K562 (cell line): ENCODE measurements around the gene SIRPA. TPM values are rescaled to one million over a fixed set of nuclear protein-coding genes. Genes with fewer than 3 reads are reported as not detected.

Experiments used
- ATAC-seq: fragments of 200-7000 bp; cut with Tn5 transposase; 3 replicates; pipeline ENCODE4 v1.9.1; 2020; ENCODE audit warnings: moderate library complexity
- BruUV-seq: library from RNA; stranded (reverse); fragments of 400-500 nt; replicated peaks from 2 replicates; lab custom pipeline; 2021; lab: Mats Ljungman, UMichigan
- CTCF ChIA-PET: fragments of 300-600 bp; formaldehyde crosslinking; extraction: SDS; loops from one replicate; lab custom pipeline; 2021; ENCODE audit warnings: low intra/inter-chr PET ratio; lab: Yijun Ruan, JAX
- POLR2A ChIA-PET: fragments of 300-600, 350-650 bp; sonication (Branson Sonifier 250); formaldehyde crosslinking; extraction: SDS; loops from one replicate; lab custom pipeline; 2021; ENCODE audit warnings: antibody characterized with exemption, inconsistent platforms; lab: Yijun Ruan, JAX
- DNase-seq, 4 experiments: peaks; one replicate each; pipeline versions ENCODE4 v3.0.0 to v3.0.0-alpha.2; 2011 to 2018; ENCODE audit warnings: low spot score in 3 of 4, mixed read lengths in 3 of 4; ENCODE audit errors: extremely low read depth in 1 of 4
- FAIRE-seq: peaks from 2 replicates; lab custom pipeline; 2011; peaks lifted over from hg19 to GRCh38; lab: Jason Lieb, UNC
- H2AFZ ChIP-seq: 2 replicates; pipeline ENCODE4 v1.6.0; 2011; ENCODE audit warnings: low read depth, low read length, control low read depth, inconsistent platforms
- H3K27ac ChIP-seq: fragments of 200-600 bp; 3 replicates; pipeline ENCODE4 v1.8.0; 2011; ENCODE audit warnings: low read depth, mild to moderate bottlenecking, control low read depth, inconsistent platforms, low read length, moderate library complexity, mixed read lengths; ENCODE audit errors: extremely low read depth
- H3K27me3 ChIP-seq, 2 experiments: fragments of 300-600 bp in 1 of 2; 2 replicates in 1 of 2; 3 replicates in 1 of 2; pipeline versions ENCODE4 v1.6.0 to v1.8.0; 2011; ENCODE audit warnings: inconsistent platforms in 2 of 2, low read length in 2 of 2, mild to moderate bottlenecking in 1 of 2, mixed read lengths in 1 of 2, moderate library complexity in 1 of 2; ENCODE audit not compliant: control insufficient read depth in 2 of 2, insufficient read depth in 2 of 2
- H3K36me3 ChIP-seq: fragments of 300-600 bp; 3 replicates; pipeline ENCODE4 v1.8.0; 2011; ENCODE audit warnings: mild to moderate bottlenecking, low read length, inconsistent platforms; ENCODE audit not compliant: control insufficient read depth, insufficient read depth
- H3K4me1 ChIP-seq, 2 experiments: fragments of 200-600 bp in 1 of 2; replicated peaks in 1 of 2; 2 replicates in 1 of 2; 3 replicates in 1 of 2; pipeline versions ENCODE4 v1.5.1 to v1.8.0; 2011; ENCODE audit warnings: inconsistent platforms in 2 of 2, low read length in 2 of 2, mild to moderate bottlenecking in 1 of 2, mixed read lengths in 1 of 2, moderate library complexity in 1 of 2; ENCODE audit not compliant: control insufficient read depth in 2 of 2, insufficient read depth in 2 of 2
- H3K4me2 ChIP-seq: 2 replicates; pipeline ENCODE4 v1.6.1; 2011; ENCODE audit warnings: low read length, control low read depth, inconsistent platforms, mixed read lengths; ENCODE audit not compliant: insufficient read depth
- H3K4me3 ChIP-seq: fragments of 200-600 bp; sonication (generic), shearing (Covaris generic); 2 replicates; pipeline ENCODE4 v1.5.1; 2016; ENCODE audit warnings: control low read depth, inconsistent platforms
- H3K79me2 ChIP-seq: fragments of 200-600 bp; 3 replicates; pipeline ENCODE4 v1.8.0; 2011; ENCODE audit warnings: low read length, inconsistent platforms; ENCODE audit not compliant: control insufficient read depth, insufficient read depth
- H3K9ac ChIP-seq, 2 experiments: 2 replicates each; pipeline versions ENCODE4 v1.6.0 to v1.6.1; 2011; ENCODE audit warnings: low read depth in 2 of 2, low read length in 2 of 2, control low read depth in 1 of 2, inconsistent platforms in 1 of 2, mild to moderate bottlenecking in 1 of 2, mixed read lengths in 1 of 2; ENCODE audit not compliant: insufficient read depth in 1 of 2
- H3K9me1 ChIP-seq: one replicate; pipeline ENCODE4 v1.6.0; 2011; ENCODE audit warnings: inconsistent platforms, mild to moderate bottlenecking, low read length, moderate library complexity; ENCODE audit not compliant: control insufficient read depth, insufficient read depth
- H3K9me3 ChIP-seq: replicated peaks from 2 replicates; pipeline ENCODE4 v1.5.1; 2011; ENCODE audit warnings: low read depth, low read length, inconsistent platforms; ENCODE audit not compliant: control insufficient read depth, insufficient read depth
- H4K20me1 ChIP-seq: replicated peaks from 2 replicates; pipeline ENCODE4 v1.6.1; 2011; ENCODE audit warnings: low read length, inconsistent platforms, mixed read lengths; ENCODE audit not compliant: control insufficient read depth, insufficient read depth
- BCL6 ChIP-seq: fragments of 250-450 bp; sonication (Bioruptor Pico); IDR thresholded peaks from 2 replicates; pipeline ENCODE4 v1.4.0; 2020
- CXXC5 ChIP-seq: fragments of 250-450 bp; sonication (Bioruptor Pico); IDR thresholded peaks from 2 replicates; pipeline ENCODE4 v1.8.0; 2022; ENCODE audit warnings: inconsistent platforms, mild to moderate bottlenecking, moderate library complexity
- GTF2E2 ChIP-seq: fragments of 200-800 bp; sonication (Bioruptor generic); IDR thresholded peaks from 2 replicates; pipeline ENCODE4 v1.6.1; 2016; ENCODE audit warnings: missing genetic modification characterization, missing compliant biosample characterization
- JUND ChIP-seq, 2 experiments: IDR thresholded peaks; 2 replicates in 1 of 2; 3 replicates in 1 of 2; pipeline ENCODE4 v1.6.1; 2011; ENCODE audit warnings: borderline replicate concordance in 2 of 2, low read depth in 2 of 2, low read length in 2 of 2, improper control_type of control experiment in 1 of 2, missing biosample characterization in 1 of 2, missing genetic modification characterization in 1 of 2, missing genetic modification reagents in 1 of 2
- NFIC ChIP-seq: fragments of 450-650 bp; IDR thresholded peaks from 2 replicates; pipeline ENCODE4 v1.6.1; 2017; ENCODE audit warnings: mild to moderate bottlenecking, inconsistent platforms
- ZNF347 ChIP-seq: fragments of 450-650 bp; formaldehyde crosslinking; IDR thresholded peaks from 2 replicates; pipeline ENCODE4 v1.4.0; 2020; ENCODE audit warnings: low read depth, mild to moderate bottlenecking, moderate library complexity
- ZNF584 ChIP-seq: fragments of 200-800 bp; sonication (Bioruptor generic); IDR thresholded peaks from 2 replicates; pipeline ENCODE4 v1.6.1; 2016; ENCODE audit warnings: low read depth, mild to moderate bottlenecking, missing genetic modification characterization, missing compliant biosample characterization
- WGBS: fragments of 100-300 bp; shearing (Covaris generic); methylation state at CpG from one replicate; pipeline ENCODE4 v1.1.6; 2016; ENCODE audit warnings: low coverage, mixed read lengths; ENCODE audit not compliant: insufficient coverage; ENCODE audit errors: missing lambda C conversion rate; 5-methylcytosine and 5-hydroxymethylcytosine counted together
- in situ Hi-C: fragments of 300-500 bp; cut with MboI; formaldehyde crosslinking; loops from 4 replicates; pipeline ENCODE4 v1.15.0; 2018; ENCODE audit warnings: inconsistent platforms, mixed read lengths
- intact Hi-C: fragments of 100-400 bp; cut with micrococcal nuclease; formaldehyde crosslinking; loops from 2 replicates; pipeline ENCODE4 v1.14.2; 2022
- polyA plus RNA-seq, 8 experiments: library from polyadenylated mRNA; depleted of rRNA in 4 of 8; stranded (reverse) in 5 of 8; unstranded in 3 of 8; fragments of >200 nt; fragmentation: Nextera tagmentation in 2 of 8; fragmentation: Illumina TruSeq in 1 of 8; extraction: Ambion mirVana in 2 of 8; extraction: Trizol in 1 of 8; gene quantifications; 2 replicates each; pipeline versions ENCODE4 v1.2.1 to v1.2.3, GENCODE V29; 2011 to 2014; ENCODE audit warnings: inconsistent platforms in 1 of 8, missing spikeins in 1 of 8
- total RNA-seq, 7 experiments: library from RNA; depleted of rRNA in 6 of 7; stranded (reverse); fragments of >200 nt in 6 of 7; fragmentation: Illumina TruSeq in 2 of 7; extraction: Trizol in 2 of 7; gene quantifications; 2 replicates each; pipeline versions ENCODE4 v1.2.1 to v1.2.3, GENCODE V29; 2011 to 2021; ENCODE audit warnings: low replicate concordance in 1 of 7
- TF ChIP-seq, protein P1 (sequence below), 2 experiments: fragments of 450-650 bp in 1 of 2; IDR thresholded peaks; 2 replicates each; pipeline ENCODE4 v1.6.1; 2011 to 2017; ENCODE audit warnings: low read depth in 2 of 2, antibody characterized with exemption in 1 of 2, borderline replicate concordance in 1 of 2, low read length in 1 of 2, mild to moderate bottlenecking in 1 of 2, mixed read lengths in 1 of 2; ENCODE audit not compliant: control insufficient read depth in 1 of 2
- TF ChIP-seq, protein P2 (sequence below): sonication (generic); formaldehyde crosslinking; IDR thresholded peaks from 2 replicates; pipeline ENCODE4 v1.8.0; 2022; ENCODE audit warnings: mild to moderate bottlenecking, missing genetic modification reagents, borderline replicate concordance
- TF ChIP-seq, protein P3 (sequence below): sonication (generic); formaldehyde crosslinking; IDR thresholded peaks from 2 replicates; pipeline ENCODE4 v1.9.0; 2022; ENCODE audit warnings: mild to moderate bottlenecking, missing genetic modification reagents
- TF ChIP-seq, protein P4 (sequence below): fragments of 450-650 bp; formaldehyde crosslinking; IDR thresholded peaks from 2 replicates; pipeline ENCODE4 v1.4.0; 2022; ENCODE audit warnings: mild to moderate bottlenecking, moderate library complexity
- TF ChIP-seq, protein P5 (sequence below): sonication (generic); formaldehyde crosslinking; IDR thresholded peaks from 2 replicates; pipeline ENCODE4 v1.8.0; 2022; ENCODE audit warnings: mild to moderate bottlenecking, low read depth, missing genetic modification reagents

The SIRPA gene
- total and polyA plus RNA-seq, 9 of the 15 experiments (the other 6 are each of a cell fraction or from before 2014, with no cell fraction given), result 0.01 to 0.40 (median 0.11) TPM; not detected in 2

DNA sequence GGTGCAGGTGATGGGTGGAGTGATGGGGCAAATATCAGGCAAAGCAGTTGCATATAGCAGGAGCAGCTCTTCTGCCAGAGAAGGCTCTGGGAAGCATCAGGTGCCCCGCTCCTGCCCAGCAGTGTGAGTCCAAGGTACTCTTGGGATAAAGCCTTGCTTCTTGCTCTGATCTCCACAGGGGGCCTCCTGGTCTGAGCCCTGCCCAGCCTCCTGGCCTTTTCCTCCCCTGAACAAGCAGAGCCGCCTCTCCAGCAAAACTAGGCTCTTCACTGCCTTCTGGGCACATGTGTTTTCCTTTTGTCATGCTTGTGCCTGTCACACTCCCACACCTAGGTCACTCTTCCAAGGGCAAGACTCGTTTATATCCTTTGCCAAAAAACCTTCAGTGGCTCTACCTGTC lies 34.3 kb downstream of the SIRPA start (continued):
- TF ChIP-seq BCL6 (CRISPR knock-in tag) (no peak), ZNF584 (CRISPR knock-in tag) (no peak), GTF2E2 (no peak), JUND (IDR thresholded peaks at IDR 0.05; ENCODE audit: borderline replicate concordance, low read depth, low read length) (no peak), JUND (tag; IDR thresholded peaks at IDR 0.05; ENCODE audit: borderline replicate concordance, low read depth, low read length) (no peak)
- TF ChIP-seq, protein P1, sequence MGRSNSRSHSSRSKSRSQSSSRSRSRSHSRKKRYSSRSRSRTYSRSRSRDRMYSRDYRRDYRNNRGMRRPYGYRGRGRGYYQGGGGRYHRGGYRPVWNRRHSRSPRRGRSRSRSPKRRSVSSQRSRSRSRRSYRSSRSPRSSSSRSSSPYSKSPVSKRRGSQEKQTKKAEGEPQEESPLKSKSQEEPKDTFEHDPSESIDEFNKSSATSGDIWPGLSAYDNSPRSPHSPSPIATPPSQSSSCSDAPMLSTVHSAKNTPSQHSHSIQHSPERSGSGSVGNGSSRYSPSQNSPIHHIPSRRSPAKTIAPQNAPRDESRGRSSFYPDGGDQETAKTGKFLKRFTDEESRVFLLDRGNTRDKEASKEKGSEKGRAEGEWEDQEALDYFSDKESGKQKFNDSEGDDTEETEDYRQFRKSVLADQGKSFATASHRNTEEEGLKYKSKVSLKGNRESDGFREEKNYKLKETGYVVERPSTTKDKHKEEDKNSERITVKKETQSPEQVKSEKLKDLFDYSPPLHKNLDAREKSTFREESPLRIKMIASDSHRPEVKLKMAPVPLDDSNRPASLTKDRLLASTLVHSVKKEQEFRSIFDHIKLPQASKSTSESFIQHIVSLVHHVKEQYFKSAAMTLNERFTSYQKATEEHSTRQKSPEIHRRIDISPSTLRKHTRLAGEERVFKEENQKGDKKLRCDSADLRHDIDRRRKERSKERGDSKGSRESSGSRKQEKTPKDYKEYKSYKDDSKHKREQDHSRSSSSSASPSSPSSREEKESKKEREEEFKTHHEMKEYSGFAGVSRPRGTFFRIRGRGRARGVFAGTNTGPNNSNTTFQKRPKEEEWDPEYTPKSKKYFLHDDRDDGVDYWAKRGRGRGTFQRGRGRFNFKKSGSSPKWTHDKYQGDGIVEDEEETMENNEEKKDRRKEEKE (IDR thresholded peaks at IDR 0.05; ENCODE audit: borderline replicate concordance in 1 of 2, control insufficient read depth in 1 of 2, low read depth in 2 of 2, low read length in 1 of 2), result no peak

DNA sequence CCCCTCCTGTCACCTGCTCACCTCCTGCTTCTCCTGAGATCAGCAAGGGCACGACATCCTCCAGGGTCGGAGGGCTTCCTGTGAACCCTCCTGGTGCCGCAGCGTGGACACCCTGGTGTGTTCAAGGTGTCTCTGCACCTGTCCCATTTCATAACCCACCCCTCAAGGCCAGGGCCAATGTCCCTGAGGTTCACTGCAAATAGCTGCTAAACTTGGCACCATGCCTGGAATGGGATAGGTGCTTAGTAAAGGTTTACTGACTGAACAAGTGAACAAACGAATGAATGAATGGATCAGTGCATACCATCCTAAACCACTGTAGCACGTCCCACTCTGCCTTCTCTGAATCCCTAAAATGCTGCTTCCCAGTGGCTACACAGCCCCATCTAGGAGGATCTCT lies 35.0 kb downstream of the SIRPA start:
- no peaks in the 10 kb centered on the region for H3K9me1 ChIP-seq
- DNase-seq, result no peak
- no peak for FAIRE-seq
- in situ Hi-C loops (no loop called here), intact Hi-C loops (no loop called here)
- no peaks in the 10 kb centered on the region for H3K79me2 ChIP-seq
- no peaks in the 10 kb centered on the region for H3K36me3 ChIP-seq
- H3K27me3 ChIP-seq, result peaks cover 0 to 28% of the 10 kb centered on the region in 2 experiments; a peak in 2 of 5 replicates
- no peak overlapping the region for H3K4me2 ChIP-seq
- ChIA-PET POLR2A (interaction anchor here (0.7 kb wide), 1 partner anchor 24 kb away, joined by 3 read pairs; no protein-coding TSS in a partner anchor), CTCF (no interaction called here)
- H3K9ac ChIP-seq, result no peak overlapping the region
- BruUV-seq, result no TSS peak
- ATAC-seq, result no peak
- H3K4me3 ChIP-seq, result no peak overlapping the region
- H4K20me1 ChIP-seq, result no peaks in the 10 kb centered on the region
- H2AFZ ChIP-seq, result no peak overlapping the region
- H3K4me1 ChIP-seq, result no peaks in the 10 kb centered on the region
- no peaks in the 10 kb centered on the region for H3K9me3 ChIP-seq
- TF ChIP-seq, protein P2, sequence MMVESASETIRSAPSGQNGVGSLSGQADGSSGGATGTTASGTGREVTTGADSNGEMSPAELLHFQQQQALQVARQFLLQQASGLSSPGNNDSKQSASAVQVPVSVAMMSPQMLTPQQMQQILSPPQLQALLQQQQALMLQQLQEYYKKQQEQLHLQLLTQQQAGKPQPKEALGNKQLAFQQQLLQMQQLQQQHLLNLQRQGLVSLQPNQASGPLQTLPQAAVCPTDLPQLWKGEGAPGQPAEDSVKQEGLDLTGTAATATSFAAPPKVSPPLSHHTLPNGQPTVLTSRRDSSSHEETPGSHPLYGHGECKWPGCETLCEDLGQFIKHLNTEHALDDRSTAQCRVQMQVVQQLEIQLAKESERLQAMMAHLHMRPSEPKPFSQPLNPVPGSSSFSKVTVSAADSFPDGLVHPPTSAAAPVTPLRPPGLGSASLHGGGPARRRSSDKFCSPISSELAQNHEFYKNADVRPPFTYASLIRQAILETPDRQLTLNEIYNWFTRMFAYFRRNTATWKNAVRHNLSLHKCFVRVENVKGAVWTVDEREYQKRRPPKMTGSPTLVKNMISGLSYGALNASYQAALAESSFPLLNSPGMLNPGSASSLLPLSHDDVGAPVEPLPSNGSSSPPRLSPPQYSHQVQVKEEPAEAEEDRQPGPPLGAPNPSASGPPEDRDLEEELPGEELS (CRISPR knock-in tag), result no peak
- TF ChIP-seq, protein P3, sequence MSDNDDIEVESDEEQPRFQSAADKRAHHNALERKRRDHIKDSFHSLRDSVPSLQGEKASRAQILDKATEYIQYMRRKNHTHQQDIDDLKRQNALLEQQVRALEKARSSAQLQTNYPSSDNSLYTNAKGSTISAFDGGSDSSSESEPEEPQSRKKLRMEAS, result no peak
- TF ChIP-seq ZNF347 (CRISPR knock-in tag), result no peak
- no peak for TF ChIP-seq CXXC5 (CRISPR knock-in tag)
- TF ChIP-seq, protein P4, sequence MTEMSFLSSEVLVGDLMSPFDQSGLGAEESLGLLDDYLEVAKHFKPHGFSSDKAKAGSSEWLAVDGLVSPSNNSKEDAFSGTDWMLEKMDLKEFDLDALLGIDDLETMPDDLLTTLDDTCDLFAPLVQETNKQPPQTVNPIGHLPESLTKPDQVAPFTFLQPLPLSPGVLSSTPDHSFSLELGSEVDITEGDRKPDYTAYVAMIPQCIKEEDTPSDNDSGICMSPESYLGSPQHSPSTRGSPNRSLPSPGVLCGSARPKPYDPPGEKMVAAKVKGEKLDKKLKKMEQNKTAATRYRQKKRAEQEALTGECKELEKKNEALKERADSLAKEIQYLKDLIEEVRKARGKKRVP, result no peak
- TF ChIP-seq, protein P5, sequence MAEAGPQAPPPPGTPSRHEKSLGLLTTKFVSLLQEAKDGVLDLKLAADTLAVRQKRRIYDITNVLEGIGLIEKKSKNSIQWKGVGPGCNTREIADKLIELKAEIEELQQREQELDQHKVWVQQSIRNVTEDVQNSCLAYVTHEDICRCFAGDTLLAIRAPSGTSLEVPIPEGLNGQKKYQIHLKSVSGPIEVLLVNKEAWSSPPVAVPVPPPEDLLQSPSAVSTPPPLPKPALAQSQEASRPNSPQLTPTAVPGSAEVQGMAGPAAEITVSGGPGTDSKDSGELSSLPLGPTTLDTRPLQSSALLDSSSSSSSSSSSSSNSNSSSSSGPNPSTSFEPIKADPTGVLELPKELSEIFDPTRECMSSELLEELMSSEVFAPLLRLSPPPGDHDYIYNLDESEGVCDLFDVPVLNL (CRISPR knock-in tag), result no peak
- TF ChIP-seq NFIC, result peak; percentile 64
- 1% methylated on average over 6 of the region's 6 CpGs for WGBS
- H3K27ac ChIP-seq, result no peak overlapping the region
